ENCODE measurements around the gene GOSR2. TPM values are rescaled to one million over a fixed set of nuclear protein-coding genes. Genes with fewer than 3 reads are reported as not detected.

The GOSR2 gene
- total and polyA plus RNA-seq, 12 donors: 14.4 to 69.2 (median 43.3) TPM

- no peak for DNase-seq
- H3K27me3 ChIP-seq: no peaks in the 10 kb centered on the region
- intact Hi-C loops (cut with DNase I): loop anchor here in 1 of 2 donors (2.0 kb wide), 1 partner anchor 93 kb away; no protein-coding TSS in a partner anchor
- H3K4me1 ChIP-seq (replicated peaks in 1 of 2): no peaks in the 10 kb centered on the region
- H3K9me3 ChIP-seq (replicated peaks in 1 of 3): no peaks in the 10 kb centered on the region
- H3K27ac ChIP-seq: no peak overlapping the region
- no peak for TF ChIP-seq POLR2A (IDR thresholded peaks at IDR 0.05)
- no peak for TF ChIP-seq CTCF (IDR thresholded peaks at IDR 0.05)
- H3K36me3 ChIP-seq (replicated peaks in 1 of 2): peaks cover 0 to 98% of the 10 kb centered on the region in 2 donors
- H3K4me3 ChIP-seq: no peak overlapping the region
- WGBS, 4 donors: 72 to 83% (median 76%) methylated on average over 7 of the region's 7 CpGs
These were observed 12.8 kb downstream of the GOSR2 start for GRCh38 chr17:46935658-46936266.

- peak; percentile 78 to 92 (median 86) for DNase-seq
- peaks cover 0 to 48% of the 10 kb centered on the region in 2 donors for H3K36me3 ChIP-seq (replicated peaks in 1 of 2)
- WGBS, 4 donors: 34 to 37% (median 36%) methylated on average over 7 of the region's 7 CpGs
- H3K4me3 ChIP-seq: no peak overlapping the region
- no peaks in the 10 kb centered on the region for H3K9me3 ChIP-seq (replicated peaks in 1 of 3)
- no peak overlapping the region for H3K27ac ChIP-seq
- intact Hi-C loops (cut with DNase I): loop anchor here (5.0 to 10.0 kb wide), 2 partner anchors 89 to 374 kb away; partner anchors contain the start of gene WNT9B (in 1 of the 2)
- H3K4me1 ChIP-seq (replicated peaks in 1 of 2): peaks cover 14 to 15% of the 10 kb centered on the region in 2 donors
- no peaks in the 10 kb centered on the region for H3K27me3 ChIP-seq
- TF ChIP-seq CTCF (IDR thresholded peaks at IDR 0.05) (peak; percentile 77 to 87 (median 80)), POLR2A (IDR thresholded peaks at IDR 0.05) (no peak)
These were observed 17.9 kb downstream of the GOSR2 start for GRCh38 chr17:46940692-46941404.

- Histone ChIP-seq H3K4me1 (replicated peaks in 1 of 2) (peaks cover 14 to 15% of the 10 kb centered on the region in 2 donors), H3K36me3 (replicated peaks in 1 of 2) (peaks cover 0 to 31% of the 10 kb centered on the region in 2 donors), H3K4me3 (no peak overlapping the region), H3K27me3 (no peaks in the 10 kb centered on the region), H3K9me3 (replicated peaks in 1 of 3) (no peaks in the 10 kb centered on the region), H3K27ac (no peak overlapping the region)
- peak; percentile 49 to 83 (median 70) for DNase-seq
- 61 to 76% (median 68%) methylated on average over 9 to 10 of the region's 10 CpGs for WGBS, 4 donors
- intact Hi-C loops (cut with DNase I): loop anchor here (5.0 to 10.0 kb wide), 2 partner anchors 90 to 372 kb away; partner anchors contain the start of gene WNT9B (in 1 of the 2)
- no peak for TF ChIP-seq POLR2A (IDR thresholded peaks at IDR 0.05)
- TF ChIP-seq CTCF (IDR thresholded peaks at IDR 0.05): peak; percentile 48 to 77 (median 61)
These were observed 19.7 kb downstream of the GOSR2 start for GRCh38 chr17:46942441-46943217.

- Histone ChIP-seq H3K4me1 (replicated peaks in 1 of 2) (peaks cover 14 to 15% of the 10 kb centered on the region in 2 donors), H3K4me3 (no peak overlapping the region), H3K27me3 (no peaks in the 10 kb centered on the region), H3K36me3 (replicated peaks in 1 of 2) (peaks cover 0 to 26% of the 10 kb centered on the region in 2 donors), H3K9me3 (replicated peaks in 1 of 3) (no peaks in the 10 kb centered on the region), H3K27ac (no peak overlapping the region)
- no peak for DNase-seq
- intact Hi-C loops (cut with DNase I): loop anchor here (5.0 to 10.0 kb wide), 2 partner anchors 91 to 372 kb away; partner anchors contain the start of gene WNT9B (in 1 of the 2)
- TF ChIP-seq POLR2A (IDR thresholded peaks at IDR 0.05) (no peak), CTCF (IDR thresholded peaks at IDR 0.05) (no peak)
- 66 to 100% (median 73%) methylated on average over 1 to 2 of the region's 2 CpGs for WGBS, 4 donors
These were observed 20.2 kb downstream of the GOSR2 start for GRCh38 chr17:46943218-46943500.
